HepG2 (cell line): ENCODE data around the gene SURF1. TPM values are rescaled to one million over a fixed set of nuclear protein-coding genes. Genes with fewer than 3 reads are reported as not detected.
A peak's percentile ranks its signal among the peaks of the same experiment; 100 is the strongest.

Source experiments
- AKAP8 ChIP-seq: sonication (generic); formaldehyde crosslinking; IDR thresholded peaks from 2 replicates; pipeline ENCODE4 v1.5.1; 2020; ENCODE audit warnings: mild to moderate bottlenecking, missing genetic modification reagents
- IRX3 ChIP-seq: sonication (generic); formaldehyde crosslinking; IDR thresholded peaks from 2 replicates; pipeline ENCODE4 v1.8.1; 2023; ENCODE audit warnings: mild to moderate bottlenecking, low read depth, missing genetic modification reagents, borderline replicate concordance
- LBX2 ChIP-seq: sonication (generic); formaldehyde crosslinking; IDR thresholded peaks from 2 replicates; pipeline ENCODE4 v1.5.0; 2020; ENCODE audit warnings: missing genetic modification reagents, mild to moderate bottlenecking, borderline replicate concordance
- MEIS2 ChIP-seq: sonication (generic); formaldehyde crosslinking; IDR thresholded peaks from 2 replicates; pipeline ENCODE4 v1.9.0; 2021; ENCODE audit warnings: mild to moderate bottlenecking, missing genetic modification reagents
- NR1H2 ChIP-seq: sonication (generic); formaldehyde crosslinking; IDR thresholded peaks from 2 replicates; pipeline ENCODE4 v1.8.1; 2022; ENCODE audit warnings: low read depth, missing genetic modification reagents, borderline replicate concordance
- THAP11 ChIP-seq: IDR thresholded peaks from 2 replicates; pipeline ENCODE4 v1.6.1; 2016; ENCODE audit warnings: missing biosample characterization, missing genetic modification reagents
- ZNF510 ChIP-seq: sonication (generic); formaldehyde crosslinking; IDR thresholded peaks from 2 replicates; pipeline ENCODE4 v1.4.0; 2020; ENCODE audit warnings: low read depth, mild to moderate bottlenecking, missing genetic modification reagents
- ZNF629 ChIP-seq: sonication (generic); formaldehyde crosslinking; conservative IDR thresholded peaks from 2 replicates; pipeline ENCODE4 v1.5.0; 2020; ENCODE audit warnings: missing genetic modification reagents
- ZNF720 ChIP-seq: sonication (generic); formaldehyde crosslinking; IDR thresholded peaks from 2 replicates; pipeline ENCODE4 v1.4.0; 2020; ENCODE audit warnings: missing genetic modification reagents
- ZNF841 ChIP-seq: sonication (generic); formaldehyde crosslinking; IDR thresholded peaks from 2 replicates; pipeline ENCODE4 v1.8.1; 2023; ENCODE audit warnings: missing genetic modification reagents, borderline replicate concordance
- ZNF891 ChIP-seq: sonication (generic); formaldehyde crosslinking; IDR thresholded peaks from 2 replicates; pipeline ENCODE4 v1.5.0; 2020; ENCODE audit warnings: mild to moderate bottlenecking, missing genetic modification reagents
- polyA plus RNA-seq, 8 experiments: library from polyadenylated mRNA; depleted of rRNA in 3 of 8; stranded (reverse) in 7 of 8; unstranded in 1 of 8; fragments of >200 nt; fragmentation: Illumina TruSeq in 4 of 8; extraction: Trizol in 4 of 8; gene quantifications; 2 replicates each; pipeline versions ENCODE4 v1.2.1 to v1.2.3, GENCODE V29; 2011 to 2016; ENCODE audit warnings: low read depth in 4 of 8, missing spikeins in 1 of 8, mixed read lengths in 1 of 8; ENCODE audit not compliant: insufficient read depth in 1 of 8
- total RNA-seq, 5 experiments: library from RNA; depleted of rRNA; stranded (reverse); fragments of >200 nt; fragmentation: Illumina TruSeq; extraction: Trizol; gene quantifications; 2 replicates each; pipeline ENCODE4 v1.2.3, GENCODE V29; 2016; ENCODE audit warnings: low read depth in 1 of 5
- TF ChIP-seq, protein P1 (sequence below), 2 experiments: sonication (generic) in 1 of 2; formaldehyde crosslinking in 1 of 2; IDR thresholded peaks; 2 replicates each; pipeline versions ENCODE4 v1.6.1 to v1.9.0; 2014 to 2022; ENCODE audit warnings: antibody characterized with exemption in 1 of 2, borderline replicate concordance in 1 of 2, inconsistent platforms in 1 of 2, low read depth in 1 of 2, missing genetic modification reagents in 1 of 2
- TF ChIP-seq, protein P2 (sequence below): sonication (generic); formaldehyde crosslinking; IDR thresholded peaks from 2 replicates; pipeline ENCODE4 v1.5.0; 2020; ENCODE audit warnings: mild to moderate bottlenecking, missing genetic modification reagents, borderline replicate concordance

SURF1 gene
- total and polyA plus RNA-seq, 2 of the 13 experiments (the other 11 are each of a cell fraction or from before 2014, with no cell fraction given) = 17.8 to 40.7 TPM

GRCh38 chr9:133335924-133336811 is 20.1 kb downstream of the SURF1 start, which contains the start of gene SURF6 (continued):
- TF ChIP-seq AKAP8 (CRISPR knock-in tag) (peak; percentile 100), ZNF720 (CRISPR knock-in tag) (no peak), ZNF629 (CRISPR knock-in tag) (no peak), ZNF891 (CRISPR knock-in tag) (no peak), IRX3 (CRISPR knock-in tag) (peak; percentile 60; the same call in 1 of the 2 replicates), MEIS2 (peak; percentile 72; the same call in 1 of the 2 replicates), ZNF510 (CRISPR knock-in tag) (peak; percentile 95; the same call in 1 of the 2 replicates), NR1H2 (CRISPR knock-in tag) (peak; percentile 37; the same call in 1 of the 2 replicates), THAP11 (CRISPR knock-in tag) (peak; percentile 95), LBX2 (CRISPR knock-in tag) (peak; percentile 47; the same call in 1 of the 2 replicates), ZNF841 (CRISPR knock-in tag) (no peak)
- TF ChIP-seq, protein P1, sequence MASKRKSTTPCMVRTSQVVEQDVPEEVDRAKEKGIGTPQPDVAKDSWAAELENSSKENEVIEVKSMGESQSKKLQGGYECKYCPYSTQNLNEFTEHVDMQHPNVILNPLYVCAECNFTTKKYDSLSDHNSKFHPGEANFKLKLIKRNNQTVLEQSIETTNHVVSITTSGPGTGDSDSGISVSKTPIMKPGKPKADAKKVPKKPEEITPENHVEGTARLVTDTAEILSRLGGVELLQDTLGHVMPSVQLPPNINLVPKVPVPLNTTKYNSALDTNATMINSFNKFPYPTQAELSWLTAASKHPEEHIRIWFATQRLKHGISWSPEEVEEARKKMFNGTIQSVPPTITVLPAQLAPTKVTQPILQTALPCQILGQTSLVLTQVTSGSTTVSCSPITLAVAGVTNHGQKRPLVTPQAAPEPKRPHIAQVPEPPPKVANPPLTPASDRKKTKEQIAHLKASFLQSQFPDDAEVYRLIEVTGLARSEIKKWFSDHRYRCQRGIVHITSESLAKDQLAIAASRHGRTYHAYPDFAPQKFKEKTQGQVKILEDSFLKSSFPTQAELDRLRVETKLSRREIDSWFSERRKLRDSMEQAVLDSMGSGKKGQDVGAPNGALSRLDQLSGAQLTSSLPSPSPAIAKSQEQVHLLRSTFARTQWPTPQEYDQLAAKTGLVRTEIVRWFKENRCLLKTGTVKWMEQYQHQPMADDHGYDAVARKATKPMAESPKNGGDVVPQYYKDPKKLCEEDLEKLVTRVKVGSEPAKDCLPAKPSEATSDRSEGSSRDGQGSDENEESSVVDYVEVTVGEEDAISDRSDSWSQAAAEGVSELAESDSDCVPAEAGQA (IDR thresholded peaks at IDR 0.05; ENCODE audit: low read depth) = peak; percentile 76; the same call in 1 of the 2 replicates
- TF ChIP-seq, protein P1 (CRISPR knock-in tag; IDR thresholded peaks at IDR 0.05; ENCODE audit: borderline replicate concordance) = no peak
- TF ChIP-seq, protein P2, sequence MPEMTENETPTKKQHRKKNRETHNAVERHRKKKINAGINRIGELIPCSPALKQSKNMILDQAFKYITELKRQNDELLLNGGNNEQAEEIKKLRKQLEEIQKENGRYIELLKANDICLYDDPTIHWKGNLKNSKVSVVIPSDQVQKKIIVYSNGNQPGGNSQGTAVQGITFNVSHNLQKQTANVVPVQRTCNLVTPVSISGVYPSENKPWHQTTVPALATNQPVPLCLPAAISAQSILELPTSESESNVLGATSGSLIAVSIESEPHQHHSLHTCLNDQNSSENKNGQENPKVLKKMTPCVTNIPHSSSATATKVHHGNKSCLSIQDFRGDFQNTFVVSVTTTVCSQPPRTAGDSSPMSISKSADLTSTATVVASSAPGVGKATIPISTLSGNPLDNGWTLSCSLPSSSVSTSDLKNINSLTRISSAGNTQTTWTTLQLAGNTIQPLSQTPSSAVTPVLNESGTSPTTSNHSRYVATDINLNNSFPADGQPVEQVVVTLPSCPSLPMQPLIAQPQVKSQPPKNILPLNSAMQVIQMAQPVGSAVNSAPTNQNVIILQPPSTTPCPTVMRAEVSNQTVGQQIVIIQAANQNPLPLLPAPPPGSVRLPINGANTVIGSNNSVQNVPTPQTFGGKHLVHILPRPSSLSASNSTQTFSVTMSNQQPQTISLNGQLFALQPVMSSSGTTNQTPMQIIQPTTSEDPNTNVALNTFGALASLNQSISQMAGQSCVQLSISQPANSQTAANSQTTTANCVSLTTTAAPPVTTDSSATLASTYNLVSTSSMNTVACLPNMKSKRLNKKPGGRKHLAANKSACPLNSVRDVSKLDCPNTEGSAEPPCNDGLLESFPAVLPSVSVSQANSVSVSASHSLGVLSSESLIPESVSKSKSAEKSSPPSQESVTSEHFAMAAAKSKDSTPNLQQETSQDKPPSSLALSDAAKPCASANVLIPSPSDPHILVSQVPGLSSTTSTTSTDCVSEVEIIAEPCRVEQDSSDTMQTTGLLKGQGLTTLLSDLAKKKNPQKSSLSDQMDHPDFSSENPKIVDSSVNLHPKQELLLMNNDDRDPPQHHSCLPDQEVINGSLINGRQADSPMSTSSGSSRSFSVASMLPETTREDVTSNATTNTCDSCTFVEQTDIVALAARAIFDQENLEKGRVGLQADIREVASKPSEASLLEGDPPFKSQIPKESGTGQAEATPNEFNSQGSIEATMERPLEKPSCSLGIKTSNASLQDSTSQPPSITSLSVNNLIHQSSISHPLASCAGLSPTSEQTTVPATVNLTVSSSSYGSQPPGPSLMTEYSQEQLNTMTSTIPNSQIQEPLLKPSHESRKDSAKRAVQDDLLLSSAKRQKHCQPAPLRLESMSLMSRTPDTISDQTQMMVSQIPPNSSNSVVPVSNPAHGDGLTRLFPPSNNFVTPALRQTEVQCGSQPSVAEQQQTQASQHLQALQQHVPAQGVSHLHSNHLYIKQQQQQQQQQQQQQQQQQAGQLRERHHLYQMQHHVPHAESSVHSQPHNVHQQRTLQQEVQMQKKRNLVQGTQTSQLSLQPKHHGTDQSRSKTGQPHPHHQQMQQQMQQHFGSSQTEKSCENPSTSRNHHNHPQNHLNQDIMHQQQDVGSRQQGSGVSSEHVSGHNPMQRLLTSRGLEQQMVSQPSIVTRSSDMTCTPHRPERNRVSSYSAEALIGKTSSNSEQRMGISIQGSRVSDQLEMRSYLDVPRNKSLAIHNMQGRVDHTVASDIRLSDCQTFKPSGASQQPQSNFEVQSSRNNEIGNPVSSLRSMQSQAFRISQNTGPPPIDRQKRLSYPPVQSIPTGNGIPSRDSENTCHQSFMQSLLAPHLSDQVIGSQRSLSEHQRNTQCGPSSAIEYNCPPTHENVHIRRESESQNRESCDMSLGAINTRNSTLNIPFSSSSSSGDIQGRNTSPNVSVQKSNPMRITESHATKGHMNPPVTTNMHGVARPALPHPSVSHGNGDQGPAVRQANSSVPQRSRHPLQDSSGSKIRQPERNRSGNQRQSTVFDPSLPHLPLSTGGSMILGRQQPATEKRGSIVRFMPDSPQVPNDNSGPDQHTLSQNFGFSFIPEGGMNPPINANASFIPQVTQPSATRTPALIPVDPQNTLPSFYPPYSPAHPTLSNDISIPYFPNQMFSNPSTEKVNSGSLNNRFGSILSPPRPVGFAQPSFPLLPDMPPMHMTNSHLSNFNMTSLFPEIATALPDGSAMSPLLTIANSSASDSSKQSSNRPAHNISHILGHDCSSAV = no peak
